Stimulated activated CD8-positive, alpha-beta memory T cell treated with anti-CD3 and anti-CD28 coated beads, Interleukin-15, amount 100 ng/mL, for 1 hour (primary cell): ENCODE results near the gene SPATS1.

Source experiments
- DNase-seq: peaks from one replicate; pipeline ENCODE4 v3.0.0-alpha.2; 2020; ENCODE audit warnings: low read depth

The SPATS1 gene

GRCh38 chr6:44388887-44389286 is 46.4 kb downstream of the SPATS1 start:
- DNase-seq = no peak

- no peak for DNase-seq
These were observed 47.8 kb downstream of the SPATS1 start for GRCh38 chr6:44390158-44390683.
